SK-N-SH (cell line): ENCODE data around the gene NOTO. TPM values are rescaled to one million over a fixed set of nuclear protein-coding genes. Genes with fewer than 3 reads are reported as not detected.
"Not testable (repeated sequence)": the region's sequence is repeated elsewhere in the genome, so short reads cannot be mapped to it uniquely, and the experiment has no call there.

Experiments used
- CTCF ChIA-PET: fragments of 300-600, 350-600 bp; formaldehyde crosslinking; extraction: SDS; loops from one replicate; lab custom pipeline; 2021; lab: Yijun Ruan, JAX
- POLR2A ChIA-PET: fragments of 350-600 bp; sonication (Branson Sonifier 250); formaldehyde crosslinking; extraction: SDS; loops from one replicate; lab custom pipeline; 2020; ENCODE audit warnings: antibody characterized with exemption, inconsistent platforms; lab: Yijun Ruan, JAX
- DNase-seq: peaks from one replicate; pipeline ENCODE4 v3.0.0; 2012
- H2AFZ ChIP-seq: fragments of 200-600 bp; sonication (generic); 2 replicates; pipeline ENCODE4 v1.8.1; 2016; ENCODE audit warnings: antibody characterized with exemption, mild to moderate bottlenecking, low read depth
- H3F3A ChIP-seq: fragments of 200-600 bp; sonication (generic); replicated peaks from 2 replicates; pipeline ENCODE3; 2016; ENCODE audit warnings: antibody characterized with exemption, mild to moderate bottlenecking; ENCODE audit not compliant: insufficient read depth
- H3K27ac ChIP-seq, 2 experiments: fragments of 200-500 bp in 1 of 2; fragments of 200-600 bp in 1 of 2; sonication (Bioruptor generic) in 1 of 2; sonication (generic), shearing (Covaris generic) in 1 of 2; 2 replicates each; pipeline versions ENCODE4 v1.5.1 to v1.6.1; 2014 to 2016; ENCODE audit warnings: low read depth in 2 of 2, inconsistent platforms in 1 of 2, low read length in 1 of 2, mild to moderate bottlenecking in 1 of 2, mixed read lengths in 1 of 2
- H3K27me3 ChIP-seq: fragments of 200-600 bp; sonication (generic), shearing (Covaris generic); 2 replicates; pipeline ENCODE4 v1.6.1; 2016; ENCODE audit warnings: mixed run types; ENCODE audit not compliant: insufficient read depth
- H3K36me3 ChIP-seq, 2 experiments: fragments of 200-500 bp in 1 of 2; fragments of 200-600 bp in 1 of 2; sonication (Bioruptor generic) in 1 of 2; sonication (generic) in 1 of 2; replicated peaks in 1 of 2; 2 replicates each; pipeline versions ENCODE3 to v1.5.1; 2014 to 2016; ENCODE audit warnings: low read length in 1 of 2, mild to moderate bottlenecking in 1 of 2; ENCODE audit not compliant: insufficient read depth in 2 of 2, control insufficient read depth in 1 of 2
- H3K4me1 ChIP-seq, 2 experiments: fragments of 200-500 bp in 1 of 2; fragments of 200-600 bp in 1 of 2; sonication (Bioruptor generic) in 1 of 2; sonication (generic), shearing (Covaris generic) in 1 of 2; 2 replicates each; pipeline versions ENCODE4 v1.5.1 to v1.6.1; 2014 to 2016; ENCODE audit warnings: low read depth in 1 of 2, low read length in 1 of 2, mixed run types in 1 of 2; ENCODE audit not compliant: insufficient read depth in 2 of 2, control insufficient read depth in 1 of 2
- H3K4me2 ChIP-seq: fragments of 200-600 bp; sonication (generic), shearing (Covaris generic); 2 replicates; pipeline ENCODE4 v1.6.1; 2017; ENCODE audit warnings: mixed run types
- H3K4me3 ChIP-seq, 2 experiments: fragments of 200-500 bp in 1 of 2; fragments of 200-600 bp in 1 of 2; sonication (Bioruptor generic) in 1 of 2; sonication (generic), shearing (Covaris generic) in 1 of 2; 2 replicates each; pipeline versions ENCODE4 v1.5.1 to v1.8.1; 2014 to 2016; ENCODE audit warnings: low read depth in 2 of 2, inconsistent platforms in 1 of 2, low read length in 1 of 2, mild to moderate bottlenecking in 1 of 2, mixed read lengths in 1 of 2, moderate library complexity in 1 of 2
- H3K79me2 ChIP-seq: fragments of 200-600 bp; sonication (generic); 2 replicates; pipeline ENCODE4 v1.8.1; 2017; ENCODE audit warnings: mild to moderate bottlenecking; ENCODE audit not compliant: insufficient read depth
- H3K9ac ChIP-seq: fragments of 200-600 bp; sonication (generic); 2 replicates; pipeline ENCODE4 v1.6.1; 2017; ENCODE audit warnings: mixed run types
- H3K9me2 ChIP-seq: fragments of 200-600 bp; sonication (generic); 2 replicates; pipeline ENCODE4 v1.6.1; 2017; ENCODE audit warnings: mixed run types
- H3K9me3 ChIP-seq: fragments of 200-600 bp; sonication (generic); 2 replicates; pipeline ENCODE4 v1.6.1; 2017; ENCODE audit warnings: mixed run types, mild to moderate bottlenecking, moderate library complexity
- H4K20me1 ChIP-seq: fragments of 200-600 bp; sonication (generic); 2 replicates; pipeline ENCODE4 v1.6.1; 2017; ENCODE audit warnings: mild to moderate bottlenecking, mixed run types; ENCODE audit not compliant: insufficient read depth
- CHD2 ChIP-seq: fragments of 150-350 bp; IDR thresholded peaks from 2 replicates; pipeline ENCODE4 v1.6.1; 2018; ENCODE audit warnings: low read length; ENCODE audit not compliant: partially characterized antibody
- FOSL2 ChIP-seq: IDR thresholded peaks from 2 replicates; pipeline ENCODE4 v1.4.0; 2012; ENCODE audit warnings: low read depth, mild to moderate bottlenecking, moderate library complexity, borderline replicate concordance
- FOXJ3 ChIP-seq: sonication (generic); formaldehyde crosslinking; IDR thresholded peaks from 2 replicates; pipeline ENCODE4 v1.5.1; 2020; ENCODE audit warnings: mild to moderate bottlenecking, missing genetic modification reagents
- NRF1 ChIP-seq: IDR thresholded peaks from 2 replicates; pipeline ENCODE4 v1.6.1; 2012; ENCODE audit warnings: low read depth, mild to moderate bottlenecking, low read length
- RXRA ChIP-seq: IDR thresholded peaks from 2 replicates; pipeline ENCODE4 v1.4.0; 2012; ENCODE audit warnings: low read depth, mild to moderate bottlenecking, borderline replicate concordance
- TEAD4 ChIP-seq: IDR thresholded peaks from 2 replicates; pipeline ENCODE4 v1.4.0; 2012; ENCODE audit warnings: mild to moderate bottlenecking, borderline replicate concordance; ENCODE audit not compliant: insufficient read depth
- WGBS: methylation state at CpG from one replicate; pipeline ENCODE4 v1.1.6; 2017; ENCODE audit warnings: low lambda C conversion rate; 5-methylcytosine and 5-hydroxymethylcytosine counted together
- polyA plus RNA-seq, 3 experiments: library from polyadenylated mRNA; depleted of rRNA; stranded (reverse); fragments of >200 nt; gene quantifications; 2 replicates each; pipeline ENCODE4 v1.2.3, GENCODE V29; 2012
- TF ChIP-seq, protein P1 (sequence below): IDR thresholded peaks from 2 replicates; pipeline ENCODE4 v1.4.0; 2012; ENCODE audit warnings: low read depth, borderline replicate concordance

Gene NOTO
- polyA plus RNA-seq, 1 of the 3 experiments (the other 2 are of a cell fraction) = not detected

GRCh38 chr2:73163483-73164367 lies 38.6 kb upstream of the NOTO start (continued):
- TF ChIP-seq, protein P1, sequence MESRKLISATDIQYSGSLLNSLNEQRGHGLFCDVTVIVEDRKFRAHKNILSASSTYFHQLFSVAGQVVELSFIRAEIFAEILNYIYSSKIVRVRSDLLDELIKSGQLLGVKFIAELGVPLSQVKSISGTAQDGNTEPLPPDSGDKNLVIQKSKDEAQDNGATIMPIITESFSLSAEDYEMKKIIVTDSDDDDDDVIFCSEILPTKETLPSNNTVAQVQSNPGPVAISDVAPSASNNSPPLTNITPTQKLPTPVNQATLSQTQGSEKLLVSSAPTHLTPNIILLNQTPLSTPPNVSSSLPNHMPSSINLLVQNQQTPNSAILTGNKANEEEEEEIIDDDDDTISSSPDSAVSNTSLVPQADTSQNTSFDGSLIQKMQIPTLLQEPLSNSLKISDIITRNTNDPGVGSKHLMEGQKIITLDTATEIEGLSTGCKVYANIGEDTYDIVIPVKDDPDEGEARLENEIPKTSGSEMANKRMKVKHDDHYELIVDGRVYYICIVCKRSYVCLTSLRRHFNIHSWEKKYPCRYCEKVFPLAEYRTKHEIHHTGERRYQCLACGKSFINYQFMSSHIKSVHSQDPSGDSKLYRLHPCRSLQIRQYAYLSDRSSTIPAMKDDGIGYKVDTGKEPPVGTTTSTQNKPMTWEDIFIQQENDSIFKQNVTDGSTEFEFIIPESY = no peak
- TF ChIP-seq FOXJ3 (CRISPR knock-in tag) (no peak), FOSL2 (no peak), TEAD4 (no peak), NRF1 (peak; percentile 20; the same call in 1 of the 2 replicates), CHD2 (no peak), RXRA (no peak)

DNA sequence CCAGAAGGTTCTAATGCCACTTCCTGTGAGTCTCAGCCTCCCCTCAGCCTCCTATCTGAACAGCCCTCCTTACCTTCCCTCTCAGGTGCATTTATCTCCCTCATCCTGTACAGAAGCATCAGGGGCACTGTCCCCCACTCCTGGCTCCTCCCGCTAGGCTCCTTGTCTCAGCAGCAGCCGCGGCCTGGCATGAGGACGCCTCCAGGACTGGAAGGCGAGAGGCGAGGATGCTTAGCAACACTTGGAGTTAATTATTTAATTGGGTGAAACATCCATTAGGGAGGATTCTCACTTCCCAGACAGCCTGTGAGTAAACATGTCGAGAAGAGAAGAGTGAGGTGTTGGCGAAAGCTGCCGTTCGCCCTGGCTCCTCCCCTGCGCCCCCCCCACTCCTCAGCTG lies 36.4 kb upstream of the NOTO start:
- H3K27ac ChIP-seq, H3K36me3 ChIP-seq, H3K4me3 ChIP-seq, DNase-seq, H4K20me1 ChIP-seq, H3K9me2 ChIP-seq, H3K4me2 ChIP-seq, POLR2A ChIA-PET, H3F3A ChIP-seq, CTCF ChIA-PET, H3K79me2 ChIP-seq, H3K4me1 ChIP-seq, H3K27me3 ChIP-seq, H3K9ac ChIP-seq, H3K9me3 ChIP-seq, H2AFZ ChIP-seq: not testable (repeated sequence)
- WGBS = 84% methylated on average over 9 of the region's 11 CpGs

- H3K9me2 ChIP-seq, H4K20me1 ChIP-seq, H3K79me2 ChIP-seq, H3K27me3 ChIP-seq, CTCF ChIA-PET, POLR2A ChIA-PET, DNase-seq, H3K4me3 ChIP-seq, H3K27ac ChIP-seq, H3K36me3 ChIP-seq, H3K4me1 ChIP-seq, H3K9me3 ChIP-seq, H3K9ac ChIP-seq, H3F3A ChIP-seq, H2AFZ ChIP-seq, H3K4me2 ChIP-seq: not testable (repeated sequence)
- 75% methylated on average over 4 of the region's 8 CpGs for WGBS
Observed at GRCh38 chr2:73166813-73167212, 35.6 kb upstream of the NOTO start.

GRCh38 chr2:73168348-73168747 lies 34.0 kb upstream of the NOTO start:
- H3K4me3 ChIP-seq, H4K20me1 ChIP-seq, POLR2A ChIA-PET, H3K36me3 ChIP-seq, H3K27ac ChIP-seq, H3K4me2 ChIP-seq, DNase-seq, H3K9me2 ChIP-seq, H3F3A ChIP-seq, H2AFZ ChIP-seq, H3K79me2 ChIP-seq, H3K9me3 ChIP-seq, H3K9ac ChIP-seq, H3K27me3 ChIP-seq: not testable (repeated sequence)
- peaks cover 0 to 10% of the 10 kb centered on the region in 2 experiments; a peak in 1 of 4 replicates for H3K4me1 ChIP-seq
- CTCF ChIA-PET = interaction anchor here (1.2 to 1.4 kb wide), 2 partner anchors 9 to 275 kb away, joined by 3 to 6 read pairs; no protein-coding TSS in a partner anchor

DNA sequence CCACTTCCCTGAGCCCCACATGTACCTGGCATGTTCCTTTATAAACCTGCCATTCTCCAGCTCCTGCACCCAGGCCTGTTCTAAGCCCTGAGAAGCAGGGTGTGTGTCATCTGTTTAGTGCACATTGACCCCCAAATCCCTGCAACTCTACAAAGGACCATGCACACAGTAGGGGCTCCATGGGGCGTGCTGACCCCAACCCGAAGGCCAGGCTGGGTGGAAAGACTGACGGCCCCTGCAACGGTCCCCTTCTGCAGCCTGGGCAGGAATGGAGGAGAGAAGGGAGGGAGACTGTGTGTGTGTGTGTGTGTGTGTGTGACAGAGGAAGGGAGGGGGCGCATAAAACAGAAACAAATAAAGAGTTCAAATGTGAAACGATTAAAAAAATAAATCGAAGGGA lies 32.0 kb upstream of the NOTO start:
- DNase-seq, H4K20me1 ChIP-seq, H3K9me3 ChIP-seq, H3K4me3 ChIP-seq, H2AFZ ChIP-seq, H3K9ac ChIP-seq, H3K36me3 ChIP-seq, CTCF ChIA-PET, H3F3A ChIP-seq, H3K27ac ChIP-seq, POLR2A ChIA-PET, H3K9me2 ChIP-seq, H3K27me3 ChIP-seq, H3K79me2 ChIP-seq, H3K4me2 ChIP-seq: not testable (repeated sequence)
- WGBS = 66% methylated on average over 7 of the region's 7 CpGs
- H3K4me1 ChIP-seq = peaks cover 0 to 12% of the 10 kb centered on the region in 2 experiments; a peak in 1 of 4 replicates
